SK-N-SH treated with all-trans-retinoic acid at 6 μM for 48 hours (cell line): ENCODE data around the gene PCK1.

Source experiments
- ATAC-seq: fragments of 200-7000 bp; cut with Tn5 transposase; 3 replicates; pipeline ENCODE4 v1.9.1; 2020; ENCODE audit warnings: mild to moderate bottlenecking, moderate library complexity
- ARNTL ChIP-seq: fragments of 450-650 bp; formaldehyde crosslinking; IDR thresholded peaks from 2 replicates; pipeline ENCODE4 v1.5.0; 2020; ENCODE audit warnings: low read depth, mild to moderate bottlenecking, moderate library complexity, borderline replicate concordance
- BACH2 ChIP-seq: fragments of 250-450 bp; sonication (Bioruptor Pico); IDR thresholded peaks from 2 replicates; pipeline ENCODE4 v1.9.0; 2021; ENCODE audit warnings: mild to moderate bottlenecking, borderline replicate concordance
- CREB5 ChIP-seq: fragments of 250-450 bp; sonication (Bioruptor Pico); IDR thresholded peaks from 2 replicates; pipeline ENCODE4 v1.5.1; 2020; ENCODE audit warnings: low read depth, mild to moderate bottlenecking, moderate library complexity
- CSDC2 ChIP-seq: fragments of 250-450 bp; sonication (Bioruptor Pico); IDR thresholded peaks from 2 replicates; pipeline ENCODE4 v1.5.0; 2020; ENCODE audit warnings: mild to moderate bottlenecking, moderate library complexity
- CSRNP3 ChIP-seq: fragments of 250-450 bp; sonication (Bioruptor Pico); IDR thresholded peaks from 2 replicates; pipeline ENCODE4 v1.5.1; 2021; ENCODE audit warnings: mild to moderate bottlenecking, moderate library complexity
- ESRRG ChIP-seq: fragments of 250-450 bp; sonication (Bioruptor Pico); IDR thresholded peaks from 2 replicates; pipeline ENCODE4 v1.6.1; 2021; ENCODE audit warnings: mild to moderate bottlenecking
- GLIS3 ChIP-seq: fragments of 250-450 bp; sonication (Bioruptor Pico); IDR thresholded peaks from 2 replicates; pipeline ENCODE4 v1.5.0; 2020; ENCODE audit warnings: mild to moderate bottlenecking, moderate library complexity
- ISL1 ChIP-seq: fragments of 250-450 bp; sonication (Bioruptor Pico); IDR thresholded peaks from 2 replicates; pipeline ENCODE4 v2.1.2; 2022; ENCODE audit warnings: mild to moderate bottlenecking, moderate library complexity
- OSR1 ChIP-seq: fragments of 250-450 bp; sonication (Bioruptor Pico); IDR thresholded peaks from 2 replicates; pipeline ENCODE4 v1.8.0; 2022; ENCODE audit warnings: moderate library complexity, mild to moderate bottlenecking, inconsistent platforms
- PATZ1 ChIP-seq: fragments of 250-450 bp; sonication (Bioruptor Pico); IDR thresholded peaks from 2 replicates; pipeline ENCODE4 v1.8.0; 2020; ENCODE audit warnings: mild to moderate bottlenecking, moderate library complexity, borderline replicate concordance
- POU6F1 ChIP-seq: fragments of 250-450 bp; sonication (Bioruptor Pico); IDR thresholded peaks from 2 replicates; pipeline ENCODE4 v1.8.0; 2021; ENCODE audit warnings: low read depth, mild to moderate bottlenecking, moderate library complexity, borderline replicate concordance
- PPARA ChIP-seq: fragments of 250-450 bp; sonication (Bioruptor Pico); IDR thresholded peaks from 2 replicates; pipeline ENCODE4 v1.5.0; 2020; ENCODE audit warnings: mild to moderate bottlenecking, borderline replicate concordance
- RARB ChIP-seq: fragments of 250-450 bp; sonication (Bioruptor Pico); IDR thresholded peaks from 2 replicates; pipeline ENCODE4 v1.8.0; 2021; ENCODE audit warnings: mild to moderate bottlenecking, moderate library complexity
- SNAI2 ChIP-seq: fragments of 250-450 bp; sonication (Bioruptor Pico); IDR thresholded peaks from 2 replicates; pipeline ENCODE4 v1.5.0; 2020; ENCODE audit warnings: mild to moderate bottlenecking, moderate library complexity
- TOX ChIP-seq: fragments of 250-450 bp; sonication (Bioruptor Pico); IDR thresholded peaks from 2 replicates; pipeline ENCODE4 v1.8.0; 2021; ENCODE audit warnings: mild to moderate bottlenecking, moderate library complexity, borderline replicate concordance
- TSHZ2 ChIP-seq: fragments of 250-450 bp; sonication (Bioruptor Pico); IDR thresholded peaks from 2 replicates; pipeline ENCODE4 v1.5.0; 2020; ENCODE audit warnings: mild to moderate bottlenecking, moderate library complexity
- ZC3H10 ChIP-seq: fragments of 250-450 bp; sonication (Bioruptor Pico); IDR thresholded peaks from 2 replicates; pipeline ENCODE4 v1.5.1; 2021; ENCODE audit warnings: mild to moderate bottlenecking, moderate library complexity
- ZFP3 ChIP-seq: fragments of 250-450 bp; sonication (Bioruptor Pico); IDR thresholded peaks from 2 replicates; pipeline ENCODE4 v1.5.0; 2020; ENCODE audit warnings: mild to moderate bottlenecking, moderate library complexity
- ZFP30 ChIP-seq: fragments of 450-650 bp; formaldehyde crosslinking; IDR thresholded peaks from 2 replicates; pipeline ENCODE4 v1.5.0; 2022; ENCODE audit warnings: mild to moderate bottlenecking, moderate library complexity
- ZNF565 ChIP-seq: fragments of 450-650 bp; formaldehyde crosslinking; conservative IDR thresholded peaks from 2 replicates; pipeline ENCODE4 v1.5.0; 2020; ENCODE audit warnings: low read depth, mild to moderate bottlenecking, moderate library complexity
- ZNF70 ChIP-seq: fragments of 450-650 bp; formaldehyde crosslinking; IDR thresholded peaks from 2 replicates; pipeline ENCODE4 v1.5.0; 2020; ENCODE audit warnings: mild to moderate bottlenecking, moderate library complexity
- ZNF8 ChIP-seq: fragments of 450-650 bp; formaldehyde crosslinking; IDR thresholded peaks from 2 replicates; pipeline ENCODE4 v1.5.0; 2020; ENCODE audit warnings: mild to moderate bottlenecking, moderate library complexity

PCK1 gene

GRCh38 chr20:57596998-57597939 is 36.4 kb downstream of the PCK1 start:
- TF ChIP-seq PPARA (CRISPR knock-in tag), result no peak
- TF ChIP-seq OSR1 (CRISPR knock-in tag), result no peak
- TF ChIP-seq ZFP3 (CRISPR knock-in tag), result no peak
- no peak for TF ChIP-seq ISL1 (CRISPR knock-in tag)
- TF ChIP-seq ZFP30, result no peak
- peak; percentile 92 for ATAC-seq

- TF ChIP-seq TOX, result no peak
- TF ChIP-seq GLIS3 (CRISPR knock-in tag), result no peak
- TF ChIP-seq ZFP3 (CRISPR knock-in tag), result no peak
These were observed 37.1 kb downstream of the PCK1 start for GRCh38 chr20:57598060-57598459.

GRCh38 chr20:57598491-57598890 is 37.6 kb downstream of the PCK1 start:
- TF ChIP-seq BACH2 (CRISPR knock-in tag) (no peak), CSRNP3 (CRISPR knock-in tag) (no peak), ESRRG (CRISPR knock-in tag) (no peak), ARNTL (no peak), ZNF8 (CRISPR knock-in tag) (no peak), GLIS3 (CRISPR knock-in tag) (no peak), CSDC2 (CRISPR knock-in tag) (no peak), ZC3H10 (no peak), POU6F1 (no peak), OSR1 (CRISPR knock-in tag) (no peak), ZNF565 (CRISPR knock-in tag) (no peak), ISL1 (CRISPR knock-in tag) (no peak), RARB (CRISPR knock-in tag) (no peak), ZNF70 (no peak), PATZ1 (CRISPR knock-in tag) (no peak), PPARA (CRISPR knock-in tag) (no peak), SNAI2 (CRISPR knock-in tag) (no peak), TOX (no peak)
- TF ChIP-seq, all 23 proteins: peak for 0
- ATAC-seq, result no peak

More at GRCh38 chr20:57598060-57598459, 37.1 kb downstream of the PCK1 start:
- ATAC-seq, result no peak

GRCh38 chr20:57600320-57601210 is 39.7 kb downstream of the PCK1 start:
- ATAC-seq, result no peak
- no peak for TF ChIP-seq ESRRG (CRISPR knock-in tag)
- TF ChIP-seq POU6F1, result no peak
- no peak for TF ChIP-seq ZC3H10
- no peak for TF ChIP-seq CSDC2 (CRISPR knock-in tag)
- no peak for TF ChIP-seq CREB5
- no peak for TF ChIP-seq GLIS3 (CRISPR knock-in tag)
- no peak for TF ChIP-seq TSHZ2 (CRISPR knock-in tag)
- TF ChIP-seq OSR1 (CRISPR knock-in tag), result no peak
- TF ChIP-seq SNAI2 (CRISPR knock-in tag), result no peak
